K562 (cell line): ENCODE data around the gene LAGE3. TPM values are rescaled to one million over a fixed set of nuclear protein-coding genes. Genes with fewer than 3 reads are reported as not detected.
A peak's percentile ranks its signal among the peaks of the same experiment; 100 is the strongest.

Experiments
- CEBPG ChIP-seq, 3 experiments: fragments of 200-800 bp in 1 of 3; sonication (Bioruptor generic) in 1 of 3; sonication (generic) in 1 of 3; formaldehyde crosslinking in 1 of 3; IDR thresholded peaks in 2 of 3; conservative IDR thresholded peaks in 1 of 3; 2 replicates each; pipeline versions ENCODE4 v1.6.1 to v1.8.0; 2016 to 2022; ENCODE audit warnings: missing compliant biosample characterization in 2 of 3, missing genetic modification characterization in 2 of 3, mild to moderate bottlenecking in 1 of 3, missing genetic modification reagents in 1 of 3
- DACH1 ChIP-seq: fragments of 450-650 bp; IDR thresholded peaks from 2 replicates; pipeline ENCODE4 v1.6.1; 2018; ENCODE audit not compliant: partially characterized antibody
- GATAD2A ChIP-seq: fragments of 450-650 bp; IDR thresholded peaks from 2 replicates; pipeline ENCODE4 v1.6.1; 2017
- GATAD2B ChIP-seq: fragments of 450-650 bp; IDR thresholded peaks from 2 replicates; pipeline ENCODE4 v1.6.1; 2017; ENCODE audit warnings: mild to moderate bottlenecking, borderline replicate concordance
- KDM5B ChIP-seq: fragments of 200-600 bp; sonication (generic); IDR thresholded peaks from 2 replicates; pipeline ENCODE4 v1.6.1; 2012; ENCODE audit warnings: low read depth, mild to moderate bottlenecking, moderate library complexity, low read length, control low read depth, inconsistent platforms; ENCODE audit not compliant: insufficient replicate concordance
- RBM39 ChIP-seq: fragments of 200-400 bp; formaldehyde crosslinking; optimal IDR thresholded peaks from 2 replicates; pipeline ENCODE3; 2018; ENCODE audit warnings: low read depth, low read length
- polyA plus RNA-seq, 8 experiments: library from polyadenylated mRNA; depleted of rRNA in 4 of 8; stranded (reverse) in 5 of 8; unstranded in 3 of 8; fragments of >200 nt; fragmentation: Nextera tagmentation in 2 of 8; fragmentation: Illumina TruSeq in 1 of 8; extraction: Ambion mirVana in 2 of 8; extraction: Trizol in 1 of 8; gene quantifications; 2 replicates each; pipeline versions ENCODE4 v1.2.1 to v1.2.3, GENCODE V29; 2011 to 2014; ENCODE audit warnings: inconsistent platforms in 1 of 8, missing spikeins in 1 of 8
- total RNA-seq, 7 experiments: library from RNA; depleted of rRNA in 6 of 7; stranded (reverse); fragments of >200 nt in 6 of 7; fragmentation: Illumina TruSeq in 2 of 7; extraction: Trizol in 2 of 7; gene quantifications; 2 replicates each; pipeline versions ENCODE4 v1.2.1 to v1.2.3, GENCODE V29; 2011 to 2021; ENCODE audit warnings: low replicate concordance in 1 of 7
- TF ChIP-seq, protein P1 (sequence below): fragments of 450-650 bp; IDR thresholded peaks from 2 replicates; pipeline ENCODE4 v1.6.1; 2018; ENCODE audit not compliant: partially characterized antibody
- TF ChIP-seq, protein P2 (sequence below): sonication (generic); formaldehyde crosslinking; IDR thresholded peaks from 2 replicates; pipeline ENCODE4 v1.8.1; 2023; ENCODE audit warnings: mild to moderate bottlenecking, missing genetic modification reagents
- TF ChIP-seq, protein P3 (sequence below): sonication (generic); formaldehyde crosslinking; IDR thresholded peaks from 2 replicates; pipeline ENCODE4 v1.8.0; 2022; ENCODE audit warnings: missing genetic modification reagents, mild to moderate bottlenecking, borderline replicate concordance
- TF ChIP-seq, protein P4 (sequence below): sonication (generic); formaldehyde crosslinking; IDR thresholded peaks from 2 replicates; pipeline ENCODE4 v1.8.0; 2023; ENCODE audit warnings: mild to moderate bottlenecking, missing genetic modification reagents

The LAGE3 gene
- total and polyA plus RNA-seq, 9 of the 15 experiments (the other 6 are each of a cell fraction or from before 2014, with no cell fraction given) = 28.2 to 125 (median 35.8) TPM

DNA sequence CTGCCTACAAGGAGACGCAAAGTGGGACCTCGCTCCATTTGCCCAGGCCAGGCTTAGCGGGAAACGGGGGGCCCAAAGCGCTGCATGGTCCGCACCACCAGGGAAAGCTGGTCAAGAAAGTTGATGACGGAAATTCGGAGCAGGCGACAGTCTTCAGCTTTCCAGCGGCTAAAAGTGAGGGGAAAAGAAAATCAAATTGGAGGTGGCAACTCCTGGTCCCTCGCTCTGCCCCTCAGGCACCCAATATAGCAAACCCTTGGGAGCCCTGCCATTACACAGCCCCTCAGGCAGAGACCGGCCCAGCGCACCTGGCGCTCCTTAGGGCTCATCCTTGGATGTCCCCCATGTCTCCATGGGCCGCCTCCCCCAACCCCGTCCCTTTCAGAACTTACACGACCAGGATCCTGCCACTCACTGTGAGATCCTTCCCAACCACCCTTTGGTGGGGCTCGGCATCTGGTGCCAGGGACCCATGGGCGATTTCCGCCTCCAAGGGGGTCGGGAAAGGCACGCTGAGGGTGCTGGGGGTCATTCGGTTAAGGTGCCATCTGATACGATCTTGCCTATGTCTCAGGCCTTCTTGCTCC is 1.1 kb downstream of the LAGE3 start (continued):
- TF ChIP-seq, protein P1, sequence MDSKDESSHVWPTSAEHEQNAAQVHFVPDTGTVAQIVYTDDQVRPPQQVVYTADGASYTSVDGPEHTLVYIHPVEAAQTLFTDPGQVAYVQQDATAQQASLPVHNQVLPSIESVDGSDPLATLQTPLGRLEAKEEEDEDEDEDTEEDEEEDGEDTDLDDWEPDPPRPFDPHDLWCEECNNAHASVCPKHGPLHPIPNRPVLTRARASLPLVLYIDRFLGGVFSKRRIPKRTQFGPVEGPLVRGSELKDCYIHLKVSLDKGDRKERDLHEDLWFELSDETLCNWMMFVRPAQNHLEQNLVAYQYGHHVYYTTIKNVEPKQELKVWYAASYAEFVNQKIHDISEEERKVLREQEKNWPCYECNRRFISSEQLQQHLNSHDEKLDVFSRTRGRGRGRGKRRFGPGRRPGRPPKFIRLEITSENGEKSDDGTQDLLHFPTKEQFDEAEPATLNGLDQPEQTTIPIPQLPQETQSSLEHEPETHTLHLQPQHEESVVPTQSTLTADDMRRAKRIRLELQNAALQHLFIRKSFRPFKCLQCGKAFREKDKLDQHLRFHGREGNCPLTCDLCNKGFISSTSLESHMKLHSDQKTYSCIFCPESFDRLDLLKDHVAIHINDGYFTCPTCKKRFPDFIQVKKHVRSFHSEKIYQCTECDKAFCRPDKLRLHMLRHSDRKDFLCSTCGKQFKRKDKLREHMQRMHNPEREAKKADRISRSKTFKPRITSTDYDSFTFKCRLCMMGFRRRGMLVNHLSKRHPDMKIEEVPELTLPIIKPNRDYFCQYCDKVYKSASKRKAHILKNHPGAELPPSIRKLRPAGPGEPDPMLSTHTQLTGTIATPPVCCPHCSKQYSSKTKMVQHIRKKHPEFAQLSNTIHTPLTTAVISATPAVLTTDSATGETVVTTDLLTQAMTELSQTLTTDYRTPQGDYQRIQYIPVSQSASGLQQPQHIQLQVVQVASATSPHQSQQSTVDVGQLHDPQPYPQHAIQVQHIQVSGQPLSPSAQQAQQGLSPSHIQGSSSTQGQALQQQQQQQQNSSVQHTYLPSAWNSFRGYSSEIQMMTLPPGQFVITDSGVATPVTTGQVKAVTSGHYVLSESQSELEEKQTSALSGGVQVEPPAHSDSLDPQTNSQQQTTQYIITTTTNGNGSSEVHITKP = no peak
- TF ChIP-seq RBM39 (no peak), GATAD2B (no peak), DACH1 (no peak), CEBPG (CRISPR knock-in tag; IDR thresholded peaks at IDR 0.05) (no peak), CEBPG (tag; conservative IDR thresholded peaks at IDR 0.05 in 1 of 2, IDR thresholded peaks at IDR 0.05 in 1 of 2) (no peak), GATAD2A (no peak), KDM5B (peak; percentile 39)
- TF ChIP-seq, protein P2, sequence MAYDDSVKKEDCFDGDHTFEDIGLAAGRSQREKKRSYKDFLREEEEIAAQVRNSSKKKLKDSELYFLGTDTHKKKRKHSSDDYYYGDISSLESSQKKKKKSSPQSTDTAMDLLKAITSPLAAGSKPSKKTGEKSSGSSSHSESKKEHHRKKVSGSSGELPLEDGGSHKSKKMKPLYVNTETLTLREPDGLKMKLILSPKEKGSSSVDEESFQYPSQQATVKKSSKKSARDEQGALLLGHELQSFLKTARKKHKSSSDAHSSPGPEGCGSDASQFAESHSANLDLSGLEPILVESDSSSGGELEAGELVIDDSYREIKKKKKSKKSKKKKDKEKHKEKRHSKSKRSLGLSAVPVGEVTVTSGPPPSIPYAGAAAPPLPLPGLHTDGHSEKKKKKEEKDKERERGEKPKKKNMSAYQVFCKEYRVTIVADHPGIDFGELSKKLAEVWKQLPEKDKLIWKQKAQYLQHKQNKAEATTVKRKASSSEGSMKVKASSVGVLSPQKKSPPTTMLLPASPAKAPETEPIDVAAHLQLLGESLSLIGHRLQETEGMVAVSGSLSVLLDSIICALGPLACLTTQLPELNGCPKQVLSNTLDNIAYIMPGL (CRISPR knock-in tag) = no peak
- TF ChIP-seq, protein P3, sequence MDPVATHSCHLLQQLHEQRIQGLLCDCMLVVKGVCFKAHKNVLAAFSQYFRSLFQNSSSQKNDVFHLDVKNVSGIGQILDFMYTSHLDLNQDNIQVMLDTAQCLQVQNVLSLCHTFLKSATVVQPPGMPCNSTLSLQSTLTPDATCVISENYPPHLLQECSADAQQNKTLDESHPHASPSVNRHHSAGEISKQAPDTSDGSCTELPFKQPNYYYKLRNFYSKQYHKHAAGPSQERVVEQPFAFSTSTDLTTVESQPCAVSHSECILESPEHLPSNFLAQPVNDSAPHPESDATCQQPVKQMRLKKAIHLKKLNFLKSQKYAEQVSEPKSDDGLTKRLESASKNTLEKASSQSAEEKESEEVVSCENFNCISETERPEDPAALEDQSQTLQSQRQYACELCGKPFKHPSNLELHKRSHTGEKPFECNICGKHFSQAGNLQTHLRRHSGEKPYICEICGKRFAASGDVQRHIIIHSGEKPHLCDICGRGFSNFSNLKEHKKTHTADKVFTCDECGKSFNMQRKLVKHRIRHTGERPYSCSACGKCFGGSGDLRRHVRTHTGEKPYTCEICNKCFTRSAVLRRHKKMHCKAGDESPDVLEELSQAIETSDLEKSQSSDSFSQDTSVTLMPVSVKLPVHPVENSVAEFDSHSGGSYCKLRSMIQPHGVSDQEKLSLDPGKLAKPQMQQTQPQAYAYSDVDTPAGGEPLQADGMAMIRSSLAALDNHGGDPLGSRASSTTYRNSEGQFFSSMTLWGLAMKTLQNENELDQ (CRISPR knock-in tag) = no peak
- TF ChIP-seq, protein P4, sequence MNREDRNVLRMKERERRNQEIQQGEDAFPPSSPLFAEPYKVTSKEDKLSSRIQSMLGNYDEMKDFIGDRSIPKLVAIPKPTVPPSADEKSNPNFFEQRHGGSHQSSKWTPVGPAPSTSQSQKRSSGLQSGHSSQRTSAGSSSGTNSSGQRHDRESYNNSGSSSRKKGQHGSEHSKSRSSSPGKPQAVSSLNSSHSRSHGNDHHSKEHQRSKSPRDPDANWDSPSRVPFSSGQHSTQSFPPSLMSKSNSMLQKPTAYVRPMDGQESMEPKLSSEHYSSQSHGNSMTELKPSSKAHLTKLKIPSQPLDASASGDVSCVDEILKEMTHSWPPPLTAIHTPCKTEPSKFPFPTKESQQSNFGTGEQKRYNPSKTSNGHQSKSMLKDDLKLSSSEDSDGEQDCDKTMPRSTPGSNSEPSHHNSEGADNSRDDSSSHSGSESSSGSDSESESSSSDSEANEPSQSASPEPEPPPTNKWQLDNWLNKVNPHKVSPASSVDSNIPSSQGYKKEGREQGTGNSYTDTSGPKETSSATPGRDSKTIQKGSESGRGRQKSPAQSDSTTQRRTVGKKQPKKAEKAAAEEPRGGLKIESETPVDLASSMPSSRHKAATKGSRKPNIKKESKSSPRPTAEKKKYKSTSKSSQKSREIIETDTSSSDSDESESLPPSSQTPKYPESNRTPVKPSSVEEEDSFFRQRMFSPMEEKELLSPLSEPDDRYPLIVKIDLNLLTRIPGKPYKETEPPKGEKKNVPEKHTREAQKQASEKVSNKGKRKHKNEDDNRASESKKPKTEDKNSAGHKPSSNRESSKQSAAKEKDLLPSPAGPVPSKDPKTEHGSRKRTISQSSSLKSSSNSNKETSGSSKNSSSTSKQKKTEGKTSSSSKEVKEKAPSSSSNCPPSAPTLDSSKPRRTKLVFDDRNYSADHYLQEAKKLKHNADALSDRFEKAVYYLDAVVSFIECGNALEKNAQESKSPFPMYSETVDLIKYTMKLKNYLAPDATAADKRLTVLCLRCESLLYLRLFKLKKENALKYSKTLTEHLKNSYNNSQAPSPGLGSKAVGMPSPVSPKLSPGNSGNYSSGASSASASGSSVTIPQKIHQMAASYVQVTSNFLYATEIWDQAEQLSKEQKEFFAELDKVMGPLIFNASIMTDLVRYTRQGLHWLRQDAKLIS (CRISPR knock-in tag) = no peak
